AG08396 (cell line): ENCODE results near the gene CRIP1.

Experiments used
- DNase-seq: peaks from one replicate; pipeline ENCODE4 v3.0.0; 2012; ENCODE audit warnings: low spot score, mixed read lengths

CRIP1 gene

GRCh38 chr14:105492971-105493871 is 6.5 kb downstream of the CRIP1 start:
- DNase-seq: no peak

GRCh38 chr14:105493921-105494605 is 7.4 kb downstream of the CRIP1 start:
- no peak for DNase-seq

DNA sequence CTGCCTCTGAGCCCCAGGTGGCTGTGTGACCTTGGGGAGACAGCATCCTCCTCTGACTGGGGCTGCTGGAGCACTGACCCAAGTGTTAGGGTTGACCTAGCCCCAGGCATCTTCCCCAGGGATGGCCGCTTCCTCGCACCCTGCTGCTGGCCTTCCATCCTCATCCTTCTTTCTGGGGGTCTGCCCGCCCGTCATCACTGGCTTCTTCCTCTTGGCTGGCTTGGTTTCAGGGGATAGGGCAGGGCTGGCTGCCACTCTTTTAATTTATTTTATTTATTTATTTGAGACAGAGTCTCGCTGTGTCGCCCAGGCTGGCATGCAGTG is 7.9 kb downstream of the CRIP1 start:
- no peak for DNase-seq

DNA sequence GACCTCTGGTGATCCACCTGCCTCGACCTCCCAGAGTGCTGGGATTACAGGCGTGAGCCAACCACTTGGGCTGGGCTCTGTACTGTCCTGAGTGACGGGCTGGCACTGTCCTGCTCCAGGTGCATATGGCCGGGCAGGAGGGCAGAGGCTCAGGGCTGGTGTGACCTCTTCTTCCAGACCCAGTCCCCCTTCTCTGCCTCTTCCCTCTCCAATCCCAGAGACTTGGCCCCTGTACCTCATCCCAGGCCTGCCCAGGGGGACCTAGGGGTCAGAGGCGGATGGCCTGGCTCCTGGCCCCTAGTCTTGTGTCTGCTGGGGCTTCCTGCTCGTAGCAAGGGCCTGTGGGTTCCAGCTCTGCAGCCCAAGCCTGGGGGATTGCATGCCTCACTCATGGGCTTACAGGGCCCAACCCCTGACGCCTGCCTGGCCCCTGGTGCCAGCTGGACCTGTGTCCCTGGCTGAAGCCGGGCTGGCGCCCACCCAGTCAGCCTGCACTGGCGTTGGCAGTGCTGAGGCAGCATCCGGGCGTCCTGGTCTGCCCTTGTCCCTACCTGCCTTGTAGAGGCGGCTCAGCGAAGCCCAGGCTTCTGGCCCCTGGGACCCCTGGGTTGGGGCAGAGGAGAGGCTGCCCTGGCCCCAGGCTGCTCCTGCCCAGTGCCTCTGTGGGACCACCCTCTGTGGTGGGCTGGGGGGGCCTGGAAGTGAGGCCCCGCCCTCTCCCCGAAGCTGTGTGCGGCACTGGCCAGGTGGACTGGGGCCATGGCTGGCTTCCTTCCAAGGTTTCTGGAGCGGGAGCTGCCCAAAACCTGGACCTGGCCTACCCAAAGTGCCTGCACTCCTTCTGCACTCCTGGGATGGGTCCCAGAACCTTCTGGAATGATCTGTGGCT is 8.7 kb downstream of the CRIP1 start:
- DNase-seq: no peak

DNA sequence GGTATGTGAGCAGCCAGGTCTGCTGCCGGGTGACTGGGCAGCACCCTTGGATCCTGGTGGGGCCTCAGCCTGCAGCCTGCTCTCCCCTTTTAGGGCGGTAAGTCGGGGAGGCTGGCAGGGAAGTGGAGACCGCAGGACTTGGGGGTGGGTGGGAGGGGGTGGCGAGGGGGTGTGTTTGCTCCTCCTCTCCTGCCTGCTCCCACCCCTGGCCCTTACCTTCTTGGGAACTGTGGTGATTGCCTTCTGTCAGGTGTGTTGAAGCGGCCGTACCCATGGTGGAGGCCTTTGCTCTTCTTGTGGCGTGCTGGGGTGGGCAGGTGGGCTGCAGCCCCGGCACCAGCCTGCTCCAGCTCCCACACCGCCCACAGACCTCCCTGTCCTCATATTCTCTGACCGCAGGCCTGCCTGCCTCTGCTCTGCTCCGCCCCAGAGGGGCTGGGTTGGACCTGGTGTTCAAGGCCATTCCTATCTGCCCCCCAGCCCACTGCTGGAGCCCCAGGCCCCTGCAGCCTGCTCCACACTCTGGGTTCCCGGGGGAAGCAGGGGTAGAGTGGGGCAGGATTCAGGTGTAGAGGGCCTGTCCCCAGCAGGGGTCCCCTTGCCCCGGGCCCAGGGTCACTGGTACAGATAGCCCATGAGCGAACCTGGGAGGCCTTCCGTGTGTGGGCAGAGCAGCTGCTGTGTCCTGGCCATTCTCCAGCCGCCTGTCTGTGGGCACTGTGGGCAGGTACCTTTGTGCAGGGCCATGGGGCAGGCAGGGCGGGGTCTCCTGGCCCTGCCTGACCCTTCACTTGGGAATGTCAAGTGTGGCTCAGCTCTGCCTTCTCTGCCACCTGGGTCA is 9.5 kb downstream of the CRIP1 start:
- DNase-seq: no peak

DNA sequence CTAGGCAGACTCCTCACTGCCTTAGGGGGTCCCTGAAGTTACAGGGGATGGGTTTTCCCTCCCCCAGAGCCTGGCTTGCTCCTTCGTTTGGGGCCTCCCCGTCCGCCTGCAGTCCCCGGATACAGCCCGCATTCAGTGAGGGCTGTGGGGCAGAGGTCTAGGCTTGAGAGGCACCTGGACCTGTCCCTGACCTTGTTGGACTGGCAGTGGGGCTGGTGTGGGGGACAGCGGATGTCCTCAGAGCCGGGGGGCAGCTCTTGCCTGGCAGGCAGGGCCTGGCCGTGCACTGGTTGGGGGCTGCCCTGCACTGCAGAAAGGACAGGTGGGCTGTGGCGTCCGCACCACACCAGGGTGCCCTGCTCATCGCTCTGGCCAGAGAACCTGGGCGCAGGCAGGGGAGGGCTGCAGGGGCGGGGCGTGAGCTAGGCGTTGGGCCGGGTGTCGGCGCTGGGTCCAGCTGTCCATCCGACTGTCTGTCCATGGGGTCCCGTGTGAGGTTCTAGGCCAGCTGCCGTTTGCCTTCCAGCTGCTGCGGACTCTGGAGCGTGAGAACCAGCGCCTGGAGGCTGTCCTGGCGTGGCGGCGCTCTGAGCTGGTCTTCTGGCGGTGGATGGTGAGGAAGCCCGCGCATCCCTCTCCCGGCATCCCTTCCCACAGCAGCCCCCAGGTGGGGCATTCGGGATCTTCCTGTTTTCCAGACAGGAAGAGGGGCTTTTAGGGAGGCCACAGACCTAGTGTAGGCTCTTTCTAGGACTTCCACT is 10.3 kb downstream of the CRIP1 start:
- DNase-seq: no peak

GRCh38 chr14:105497671-105498429 is 11.2 kb downstream of the CRIP1 start:
- no peak for DNase-seq

GRCh38 chr14:105498430-105499255 is 12.0 kb downstream of the CRIP1 start:
- DNase-seq: no peak

DNA sequence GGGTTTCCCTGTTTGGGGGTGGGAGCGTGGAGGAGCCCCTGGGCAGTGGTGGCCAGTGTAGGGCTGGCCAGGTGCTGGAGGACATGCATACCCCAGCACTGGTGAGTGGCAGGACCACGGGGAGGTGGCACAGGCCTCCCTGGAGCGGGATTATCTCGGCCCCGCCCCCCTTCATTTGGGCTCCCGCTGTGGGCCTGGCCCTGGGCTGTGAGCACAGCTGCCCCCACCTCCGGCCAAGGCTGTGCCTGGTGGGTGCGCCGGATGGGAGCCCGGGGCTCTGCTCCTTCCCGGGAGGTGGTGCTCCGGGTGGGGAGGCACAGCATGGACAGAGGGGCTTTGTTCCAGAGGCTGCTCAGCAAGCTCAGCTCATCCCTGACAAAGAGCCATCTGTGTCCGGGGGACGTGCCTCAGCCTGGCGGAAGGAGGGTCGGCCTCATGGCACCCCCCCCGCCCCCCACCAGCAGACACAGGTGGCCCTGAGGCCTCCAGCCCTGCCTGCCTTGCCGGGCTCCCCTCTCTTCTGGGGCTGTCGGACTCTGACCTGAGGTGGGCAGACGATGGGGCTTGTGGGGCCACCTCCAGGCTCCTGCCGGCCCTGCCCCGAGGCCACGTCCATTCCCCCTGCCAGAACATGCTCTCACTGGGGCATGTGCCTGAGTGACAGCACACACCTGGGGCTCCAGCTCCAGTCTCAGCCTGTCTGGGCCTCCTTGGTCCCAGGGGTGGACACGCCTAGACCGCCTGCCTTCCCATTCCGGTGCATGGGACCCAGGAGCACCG is 12.8 kb downstream of the CRIP1 start:
- DNase-seq: no peak

DNA sequence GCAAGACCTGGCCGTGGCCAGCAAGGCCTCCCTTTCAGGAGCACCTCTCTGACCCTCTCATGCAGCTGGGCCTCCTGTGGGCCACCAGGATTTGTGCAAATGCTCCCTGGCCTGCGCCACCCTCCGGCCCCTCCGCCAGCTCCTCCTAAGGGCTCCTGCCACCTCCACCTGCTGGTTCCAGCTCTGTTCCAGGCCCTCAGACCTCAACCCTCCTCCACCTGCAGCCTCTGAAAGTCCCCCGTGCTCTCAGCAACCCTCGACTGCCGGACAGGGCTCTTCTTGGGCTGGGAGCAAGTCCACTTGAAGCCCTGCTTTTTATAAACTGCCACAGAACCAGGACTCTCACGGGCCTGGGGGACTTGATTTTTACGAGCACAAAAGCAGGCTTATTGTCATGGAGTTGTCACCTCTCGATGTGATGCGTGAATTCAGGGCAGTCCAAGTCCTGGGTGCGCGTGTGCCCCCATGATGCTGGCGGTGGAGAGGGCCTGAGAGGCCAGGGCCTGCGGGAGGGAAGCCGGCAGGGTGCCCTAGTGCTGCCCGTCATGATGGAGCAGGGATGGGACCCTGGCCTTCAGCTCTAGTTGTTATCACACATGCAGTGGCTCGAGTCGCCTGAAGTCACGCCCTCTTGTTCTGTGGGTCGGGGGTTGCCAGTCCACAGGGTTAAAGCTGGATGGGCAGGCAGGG is 13.5 kb downstream of the CRIP1 start:
- no peak for DNase-seq

DNA sequence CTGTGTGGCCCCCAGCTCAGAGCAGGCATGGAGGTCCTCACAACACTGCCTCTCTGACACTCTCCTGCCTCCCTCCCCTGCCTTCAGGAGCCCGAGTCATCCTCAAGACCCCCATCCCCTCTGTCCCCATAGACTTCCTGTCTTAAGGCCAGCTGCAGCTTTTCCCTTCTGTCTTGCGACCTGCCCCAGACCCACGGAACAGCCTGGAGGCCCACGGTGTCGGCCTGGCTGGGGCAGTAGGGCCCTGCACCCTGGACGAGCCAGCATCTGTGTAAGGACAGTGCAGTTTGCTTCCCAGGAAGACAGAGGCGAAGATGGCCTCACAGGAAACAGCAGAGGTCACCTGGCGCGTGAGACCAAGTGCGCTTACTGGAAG is 14.0 kb downstream of the CRIP1 start:
- DNase-seq: no peak

DNA sequence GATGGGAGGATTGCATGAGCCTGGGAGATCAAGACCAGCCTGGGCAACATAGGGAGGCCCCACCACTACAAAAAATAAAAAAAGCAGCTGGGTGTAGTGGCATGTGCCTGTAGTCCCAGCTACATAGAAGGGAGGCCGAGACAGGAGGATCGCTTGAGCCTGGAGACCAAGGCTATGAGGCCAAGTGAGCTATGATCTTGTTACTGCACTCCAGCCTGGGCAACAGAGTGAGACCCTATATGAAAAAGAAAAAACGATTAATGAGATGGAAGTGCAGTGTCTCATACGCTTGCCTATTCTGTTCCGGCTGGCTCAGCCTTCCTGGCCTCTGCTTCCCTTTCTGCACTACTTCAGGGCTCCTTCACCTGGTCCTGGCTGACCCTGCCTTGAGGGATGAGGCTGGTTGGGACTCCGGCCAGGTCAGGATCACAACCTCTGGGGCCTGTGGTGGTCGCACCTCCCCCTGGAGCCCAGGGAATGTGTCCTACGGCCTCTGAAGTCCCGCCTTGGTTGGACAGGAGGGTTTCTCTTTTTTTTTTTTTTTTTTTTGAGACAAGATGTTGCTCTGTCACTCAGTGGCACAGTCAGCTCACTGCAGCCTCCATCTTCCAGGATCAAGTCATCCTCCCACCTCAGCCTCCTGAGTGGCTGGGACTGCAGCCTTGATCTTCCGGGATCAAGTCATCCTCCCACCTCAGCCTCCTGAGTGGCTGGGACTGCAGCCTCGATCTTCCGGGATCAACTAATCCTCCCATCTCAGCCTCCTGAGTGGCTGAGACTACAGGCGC is 15.0 kb downstream of the CRIP1 start:
- no peak for DNase-seq

DNA sequence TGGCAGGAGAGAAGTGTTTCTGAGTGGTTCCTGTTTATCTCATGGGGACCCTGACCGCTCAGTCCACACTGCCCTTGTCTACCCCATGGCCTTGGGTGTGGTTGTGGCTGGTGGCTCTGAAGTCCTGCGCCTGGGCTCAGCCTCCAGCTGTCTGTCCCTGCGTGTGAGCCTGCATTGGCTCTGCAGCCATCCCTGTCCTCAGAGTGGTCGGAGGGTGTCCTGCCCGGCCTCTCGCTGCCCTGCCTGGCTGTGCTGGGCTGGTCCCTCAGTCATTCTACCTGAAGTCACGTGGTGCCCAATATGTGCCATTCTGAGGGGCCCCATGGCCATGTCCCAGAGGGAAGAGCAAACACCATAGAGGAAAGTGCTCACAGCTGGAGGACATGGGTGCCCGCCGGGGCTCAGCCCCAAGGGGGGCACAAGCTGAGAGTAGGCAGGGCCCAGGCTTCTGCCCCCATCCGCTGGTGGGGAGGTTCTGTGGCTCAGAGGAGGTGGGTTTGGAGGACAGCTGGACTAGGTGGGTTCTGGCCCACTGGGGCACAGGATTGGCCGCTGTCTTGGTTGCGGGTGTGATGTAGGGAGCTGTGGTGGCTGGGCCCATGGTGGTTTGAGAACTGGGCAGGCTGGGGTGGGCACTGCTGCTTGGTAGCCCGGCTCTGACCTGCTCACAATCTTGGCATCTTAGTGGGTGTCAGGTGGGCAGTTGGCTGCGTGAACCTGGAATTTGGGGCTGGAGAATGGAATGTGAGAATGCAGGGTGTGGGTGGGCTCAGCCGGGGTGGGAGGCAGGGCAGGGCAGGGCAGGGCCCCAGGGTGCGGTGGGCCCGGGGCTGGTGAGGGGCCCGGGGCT is 16.0 kb downstream of the CRIP1 start:
- no peak for DNase-seq

DNA sequence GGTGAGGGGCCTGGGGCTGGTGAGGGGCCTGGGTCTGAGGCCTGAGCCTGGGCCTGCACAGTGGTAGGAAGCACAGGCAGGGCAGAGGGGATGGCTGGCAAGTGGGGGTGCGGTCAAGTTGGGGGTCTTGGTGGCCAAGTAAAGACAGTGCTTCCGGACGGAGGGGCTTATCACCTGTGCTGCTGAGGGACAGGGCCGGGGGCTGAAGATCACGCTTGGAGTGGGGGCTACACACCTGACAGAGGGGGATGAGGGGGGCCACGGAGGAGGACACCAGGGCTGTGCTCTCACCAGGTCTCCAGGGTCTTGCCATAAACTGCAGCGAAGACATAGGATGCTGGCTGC is 16.6 kb downstream of the CRIP1 start:
- DNase-seq: no peak

- DNase-seq: no peak
These were observed 17.4 kb downstream of the CRIP1 start for GRCh38 chr14:105503935-105504692.
